ENCODE data around the gene MGAM2. TPM values are rescaled to one million over a fixed set of nuclear protein-coding genes. Genes with fewer than 3 reads are reported as not detected.

Gene MGAM2
- polyA plus RNA-seq, 4 donors = 0.20 to 0.57 (median 0.54) TPM

GRCh38 chr7:142250705-142251104 is 139.2 kb downstream of the MGAM2 start:
- DNase-seq (ENCODE audit: low read depth in 4 of 4, low spot score in 3 of 4) = no peak

GRCh38 chr7:142257958-142258357 is 146.4 kb downstream of the MGAM2 start, which contains the start of gene PRSS58:
Gene PRSS58 (minus strand): TSS chr7:142258058. CDS start chr7:142257707, 351 bp downstream.
- DNase-seq (ENCODE audit: low read depth in 4 of 4, low spot score in 3 of 4) = no peak

GRCh38 chr7:142263598-142264380 is 152.3 kb downstream of the MGAM2 start:
- DNase-seq (ENCODE audit: low read depth in 4 of 4, low spot score in 3 of 4) = no peak

Other genes with a start within 250 kb of the MGAM2 start
- gene OR9A4, start 195.3 kb upstream of the MGAM2 start, polyA plus RNA-seq (ENCODE audit: insufficient read length in 4 of 4) = not detected
- under 1 TPM; 0.21 to 0.67 (median 0.57) TPM for gene CLEC5A, start 164.7 kb upstream of the MGAM2 start, polyA plus RNA-seq (ENCODE audit: insufficient read length in 4 of 4)
- under 1 TPM in 1 of 4 donors, not detected in 3; 0.15 TPM for gene TAS2R38, start 137.9 kb upstream of the MGAM2 start, polyA plus RNA-seq (ENCODE audit: insufficient read length in 4 of 4)
- 10 to 100 TPM in 2 of 4 donors, 1 to 10 TPM in 2; 1.2 to 22.4 (median 12.7) TPM for gene MGAM, start 115.8 kb upstream of the MGAM2 start, polyA plus RNA-seq (ENCODE audit: insufficient read length in 4 of 4)
- not detected for gene PRSS58, start 146.3 kb downstream of the MGAM2 start, polyA plus RNA-seq (ENCODE audit: insufficient read length in 4 of 4)